Body of pancreas (tissue), 4 donors: ENCODE data around the gene MSI2. TPM values are rescaled to one million over a fixed set of nuclear protein-coding genes. Genes with fewer than 3 reads are reported as not detected.

Experiments used
- ATAC-seq: fragments of 150-250 bp; one replicate; pipeline ENCODE4 v1.9.1; 2016
- DNase-seq, 4 donors: peaks; one replicate each; pipeline ENCODE4 v3.0.0-alpha.2; 2019
- H3K27ac ChIP-seq, 4 donors: fragments of 200-600 bp; sonication (generic); 1 replicate in 3 of 4; 2 replicates in 1 of 4; pipeline versions ENCODE4 v1.5.1 to v1.6.1; 2016 to 2019; ENCODE audit warnings: mild to moderate bottlenecking in 1 of 4, mixed read lengths in 1 of 4, moderate library complexity in 1 of 4
- H3K27me3 ChIP-seq, 2 donors: fragments of 200-600 bp; sonication (generic); one replicate each; pipeline ENCODE4 v1.6.0; 2016; ENCODE audit warnings: mild to moderate bottlenecking in 1 of 2
- H3K36me3 ChIP-seq, 2 donors: fragments of 200-600 bp; sonication (generic); replicated peaks in 1 of 2; 2 replicates each; pipeline ENCODE4 v1.5.1; 2016; ENCODE audit warnings: low read depth in 2 of 2; ENCODE audit not compliant: insufficient read depth in 1 of 2
- H3K4me1 ChIP-seq: fragments of 200-600 bp; sonication (generic); one replicate; pipeline ENCODE4 v1.6.0; 2016
- H3K4me3 ChIP-seq, 2 donors: fragments of 200-600 bp; sonication (generic); 1 replicate in 1 of 2; 2 replicates in 1 of 2; pipeline ENCODE4 v1.5.1; 2016 to 2019
- H3K9me3 ChIP-seq, 3 donors: fragments of 200-600 bp; sonication (generic); 1 replicate in 2 of 3; 2 replicates in 1 of 3; pipeline ENCODE4 v1.5.1; 2016
- CTCF ChIP-seq, 7 experiments: fragments of 450-650 bp in 4 of 7; fragments of 200-600 bp in 3 of 7; sonication (generic) in 3 of 7; IDR thresholded peaks; one replicate each; pipeline ENCODE4 v1.5.1; 2016 to 2019; ENCODE audit warnings: antibody characterized with exemption in 7 of 7
- POLR2A ChIP-seq, 3 donors: fragments of 450-650 bp; IDR thresholded peaks; one replicate each; pipeline ENCODE4 v1.6.1; 2016; ENCODE audit warnings: antibody characterized with exemption in 3 of 3, mild to moderate bottlenecking in 2 of 3
- WGBS, 2 donors: methylation state at CpG; one replicate each; pipeline ENCODE4 v1.1.5; 2017; 5-methylcytosine and 5-hydroxymethylcytosine counted together
- intact Hi-C: fragments of 100-400 bp; cut with DNase I; formaldehyde crosslinking; loops from one replicate; pipeline ENCODE4 v1.15.1; 2023
- total RNA-seq, 2 donors: library from RNA; depleted of rRNA; stranded (reverse); fragments of >200 nt; gene quantifications; one replicate each; pipeline ENCODE4 v1.1.0, GENCODE V29; 2016

Gene MSI2
- total RNA-seq, 2 donors from 2014 or later: 21.1 to 28.5 TPM

GRCh38 chr17:57535249-57535966, 279.1 kb downstream of the MSI2 start:
- TF ChIP-seq POLR2A (IDR thresholded peaks at IDR 0.05): no peak
- no peak for TF ChIP-seq CTCF (IDR thresholded peaks at IDR 0.05)
- 63 to 74% methylated on average over 6 of the region's 6 CpGs for WGBS, 2 donors

GRCh38 chr17:57536289-57536688, 280.0 kb downstream of the MSI2 start:
- WGBS, 2 donors: 62 to 69% methylated on average over 4 of the region's 4 CpGs
- ATAC-seq: no peak
- TF ChIP-seq CTCF (IDR thresholded peaks at IDR 0.05): no peak
- no peak for TF ChIP-seq POLR2A (IDR thresholded peaks at IDR 0.05)

More at GRCh38 chr17:57535249-57535966, 279.1 kb downstream of the MSI2 start:
- Histone ChIP-seq H3K9me3 (no peaks in the 10 kb centered on the region), H3K4me1 (peaks cover 40% of the 10 kb centered on the region), H3K36me3 (no peaks in the 10 kb centered on the region), H3K27me3 (no peaks in the 10 kb centered on the region), H3K4me3 (no peak overlapping the region), H3K27ac (peak overlapping the region in 2 of 4 donors; percentile 27 to 31)
- DNase-seq (peak in 2 of 4 donors; percentile 14 to 36), ATAC-seq (no peak)
- intact Hi-C loops: no loop called here

GRCh38 chr17:57536789-57537523, 280.6 kb downstream of the MSI2 start:
- DNase-seq (no peak), ATAC-seq (no peak)
- H3K27ac ChIP-seq: peak overlapping the region in 2 of 4 donors; percentile 58 to 64
- intact Hi-C loops: no loop called here
- H3K9me3 ChIP-seq: no peaks in the 10 kb centered on the region
- 90% methylated on average over 10 of the region's 10 CpGs for WGBS, 2 donors
- no peak for TF ChIP-seq POLR2A (IDR thresholded peaks at IDR 0.05)
- TF ChIP-seq CTCF (IDR thresholded peaks at IDR 0.05): no peak
- H3K4me1 ChIP-seq: peaks cover 38% of the 10 kb centered on the region
- H3K27me3 ChIP-seq: no peaks in the 10 kb centered on the region
- H3K4me3 ChIP-seq: no peak overlapping the region
- H3K36me3 ChIP-seq: no peaks in the 10 kb centered on the region

More at GRCh38 chr17:57536289-57536688, 280.0 kb downstream of the MSI2 start:
- Histone ChIP-seq H3K27ac (no peak overlapping the region), H3K27me3 (no peaks in the 10 kb centered on the region), H3K9me3 (no peaks in the 10 kb centered on the region), H3K4me3 (no peak overlapping the region), H3K36me3 (no peaks in the 10 kb centered on the region), H3K4me1 (peaks cover 40% of the 10 kb centered on the region)
- no peak for DNase-seq
- intact Hi-C loops: no loop called here

- DNase-seq: no peak
- TF ChIP-seq CTCF (IDR thresholded peaks at IDR 0.05): no peak
- Histone ChIP-seq H3K27me3 (no peaks in the 10 kb centered on the region), H3K4me1 (peaks cover 34% of the 10 kb centered on the region), H3K4me3 (no peak overlapping the region), H3K9me3 (no peaks in the 10 kb centered on the region), H3K27ac (peak overlapping the region; percentile 29 to 64 (median 56)), H3K36me3 (no peaks in the 10 kb centered on the region)
- WGBS, 2 donors: 64 to 74% methylated on average over 17 of the region's 17 CpGs
- intact Hi-C loops: no loop called here
- ATAC-seq: no peak
Observed at GRCh38 chr17:57537524-57538410, 281.4 kb downstream of the MSI2 start.
